ENCODE data around the gene PPP2R2C. TPM values are rescaled to one million over a fixed set of nuclear protein-coding genes. Genes with fewer than 3 reads are reported as not detected.

Gene PPP2R2C
- total and polyA plus RNA-seq, 10 of the 15 experiments (the other 5 are each of a cell fraction or from before 2014, with no cell fraction given): 0.13 to 0.15 TPM; not detected in 8

DNA sequence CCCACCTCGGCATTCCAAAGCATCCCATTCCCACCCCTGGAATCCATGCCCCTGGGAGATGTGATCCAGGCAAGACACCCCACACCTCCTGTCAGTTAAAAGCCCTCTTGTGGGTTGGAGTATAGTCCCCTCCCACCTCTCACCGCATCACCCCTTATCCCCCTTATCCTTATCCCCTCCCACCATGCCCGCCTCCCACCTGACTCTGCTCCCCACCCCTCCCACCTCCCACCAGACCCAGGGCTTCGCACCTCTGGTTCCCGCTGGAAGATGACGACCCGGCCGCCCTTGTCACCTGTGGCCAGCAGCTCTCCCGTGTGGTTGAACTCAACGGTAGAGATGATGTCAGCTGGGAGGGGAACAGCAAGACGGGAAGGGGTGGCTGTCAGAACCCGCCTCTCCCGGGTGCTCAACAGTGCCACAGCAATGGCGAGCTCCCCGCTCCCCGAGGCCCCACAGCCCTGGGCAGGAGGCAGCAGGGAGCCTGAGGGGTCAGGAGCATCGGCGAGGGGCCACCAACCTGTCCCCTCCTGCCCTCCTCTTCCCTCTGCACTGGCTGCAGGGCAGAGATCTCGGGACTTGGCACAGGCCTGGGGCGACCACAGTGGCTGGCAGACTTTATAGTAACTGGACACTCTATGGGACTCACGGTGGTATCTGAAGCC lies 91.5 kb downstream of the PPP2R2C start:
- in situ Hi-C loops (cut with MboI): no loop called here
- Histone ChIP-seq H3K9ac (ENCODE audit: control insufficient read depth, insufficient read depth, low read length) (no peak overlapping the region), H3K9me3 (replicated peaks; ENCODE audit: control insufficient read depth, insufficient read depth, low read length) (no peaks in the 10 kb centered on the region), H4K20me1 (ENCODE audit: control insufficient read depth, insufficient read depth) (0 out of 2 replicates have a peak, but pooled peaks cover 3% of the 10 kb centered on the region), H3K4me3 (no peak overlapping the region), H3K79me2 (ENCODE audit: control insufficient read depth, insufficient read depth, low read length) (no peaks in the 10 kb centered on the region), H3K27ac (ENCODE audit: control insufficient read depth, insufficient read depth) (no peak overlapping the region), H3K36me3 (ENCODE audit: control insufficient read depth in 2 of 2, insufficient read depth in 2 of 2, low read length in 1 of 2) (no peaks in the 10 kb centered on the region), H3K27me3 (replicated peaks in 1 of 2; ENCODE audit: control insufficient read depth in 2 of 2, insufficient read depth in 2 of 2, low read length in 1 of 2) (peaks cover 0 to 1% of the 10 kb centered on the region in 2 experiments; a peak in 3 of 4 replicates), H2AFZ (ENCODE audit: control insufficient read depth, low read depth, low read length) (no peak overlapping the region), H3K4me2 (ENCODE audit: control insufficient read depth, insufficient read depth) (no peak overlapping the region), H3K4me1 (ENCODE audit: control insufficient read depth, insufficient read depth, low read length) (no peaks in the 10 kb centered on the region)
- intact Hi-C loops (cut with micrococcal nuclease; ENCODE audit: unreplicated experiment): no loop called here
- DNase-seq (ENCODE audit: low read depth, low spot score) (no peak), FAIRE-seq (no peak), ATAC-seq (no peak)
- 26% methylated on average over 21 of the region's 21 CpGs for WGBS (ENCODE audit: insufficient coverage, insufficient replicate concordance, low lambda C conversion rate, missing lambda C conversion rate)
- ChIA-PET CTCF (no interaction called here), RAD21 (ENCODE audit: unreplicated experiment) (no interaction called here), SMC1A (ENCODE audit: uncharacterized antibody, unreplicated experiment) (no interaction called here), POLR2A (no interaction called here)
- BruUV-seq (replicated peaks): no TSS peak
- TF ChIP-seq, protein P1, sequence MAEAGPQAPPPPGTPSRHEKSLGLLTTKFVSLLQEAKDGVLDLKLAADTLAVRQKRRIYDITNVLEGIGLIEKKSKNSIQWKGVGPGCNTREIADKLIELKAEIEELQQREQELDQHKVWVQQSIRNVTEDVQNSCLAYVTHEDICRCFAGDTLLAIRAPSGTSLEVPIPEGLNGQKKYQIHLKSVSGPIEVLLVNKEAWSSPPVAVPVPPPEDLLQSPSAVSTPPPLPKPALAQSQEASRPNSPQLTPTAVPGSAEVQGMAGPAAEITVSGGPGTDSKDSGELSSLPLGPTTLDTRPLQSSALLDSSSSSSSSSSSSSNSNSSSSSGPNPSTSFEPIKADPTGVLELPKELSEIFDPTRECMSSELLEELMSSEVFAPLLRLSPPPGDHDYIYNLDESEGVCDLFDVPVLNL (IDR thresholded peaks at IDR 0.05; ENCODE audit: low read depth, low read length): no peak
- TF ChIP-seq, protein P2, sequence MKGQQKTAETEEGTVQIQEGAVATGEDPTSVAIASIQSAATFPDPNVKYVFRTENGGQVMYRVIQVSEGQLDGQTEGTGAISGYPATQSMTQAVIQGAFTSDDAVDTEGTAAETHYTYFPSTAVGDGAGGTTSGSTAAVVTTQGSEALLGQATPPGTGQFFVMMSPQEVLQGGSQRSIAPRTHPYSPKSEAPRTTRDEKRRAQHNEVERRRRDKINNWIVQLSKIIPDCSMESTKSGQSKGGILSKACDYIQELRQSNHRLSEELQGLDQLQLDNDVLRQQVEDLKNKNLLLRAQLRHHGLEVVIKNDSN (IDR thresholded peaks at IDR 0.05; ENCODE audit: borderline replicate concordance, extremely low read length, insufficient read depth, low read depth, low read length): no peak
- no peak for TF ChIP-seq SRF (IDR thresholded peaks at IDR 0.05; ENCODE audit: low read depth in 2 of 2, low read length in 2 of 2)
- no peak for TF ChIP-seq SUZ12 (IDR thresholded peaks at IDR 0.05; ENCODE audit: unreplicated experiment)
- TF ChIP-seq IKZF2 (IDR thresholded peaks at IDR 0.05): no peak
- TF ChIP-seq, protein P3, sequence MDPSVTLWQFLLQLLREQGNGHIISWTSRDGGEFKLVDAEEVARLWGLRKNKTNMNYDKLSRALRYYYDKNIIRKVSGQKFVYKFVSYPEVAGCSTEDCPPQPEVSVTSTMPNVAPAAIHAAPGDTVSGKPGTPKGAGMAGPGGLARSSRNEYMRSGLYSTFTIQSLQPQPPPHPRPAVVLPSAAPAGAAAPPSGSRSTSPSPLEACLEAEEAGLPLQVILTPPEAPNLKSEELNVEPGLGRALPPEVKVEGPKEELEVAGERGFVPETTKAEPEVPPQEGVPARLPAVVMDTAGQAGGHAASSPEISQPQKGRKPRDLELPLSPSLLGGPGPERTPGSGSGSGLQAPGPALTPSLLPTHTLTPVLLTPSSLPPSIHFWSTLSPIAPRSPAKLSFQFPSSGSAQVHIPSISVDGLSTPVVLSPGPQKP (IDR thresholded peaks at IDR 0.05; ENCODE audit: low read depth, low read length): no peak
- TF ChIP-seq LARP7 (IDR thresholded peaks at IDR 0.05): no peak
- TF ChIP-seq YY1 (IDR thresholded peaks at IDR 0.05; ENCODE audit: low read depth, low read length): no peak
- TF ChIP-seq DPF2 (IDR thresholded peaks at IDR 0.05): no peak
- TF ChIP-seq RAD51 (IDR thresholded peaks at IDR 0.05): no peak
- TF ChIP-seq, protein P4, sequence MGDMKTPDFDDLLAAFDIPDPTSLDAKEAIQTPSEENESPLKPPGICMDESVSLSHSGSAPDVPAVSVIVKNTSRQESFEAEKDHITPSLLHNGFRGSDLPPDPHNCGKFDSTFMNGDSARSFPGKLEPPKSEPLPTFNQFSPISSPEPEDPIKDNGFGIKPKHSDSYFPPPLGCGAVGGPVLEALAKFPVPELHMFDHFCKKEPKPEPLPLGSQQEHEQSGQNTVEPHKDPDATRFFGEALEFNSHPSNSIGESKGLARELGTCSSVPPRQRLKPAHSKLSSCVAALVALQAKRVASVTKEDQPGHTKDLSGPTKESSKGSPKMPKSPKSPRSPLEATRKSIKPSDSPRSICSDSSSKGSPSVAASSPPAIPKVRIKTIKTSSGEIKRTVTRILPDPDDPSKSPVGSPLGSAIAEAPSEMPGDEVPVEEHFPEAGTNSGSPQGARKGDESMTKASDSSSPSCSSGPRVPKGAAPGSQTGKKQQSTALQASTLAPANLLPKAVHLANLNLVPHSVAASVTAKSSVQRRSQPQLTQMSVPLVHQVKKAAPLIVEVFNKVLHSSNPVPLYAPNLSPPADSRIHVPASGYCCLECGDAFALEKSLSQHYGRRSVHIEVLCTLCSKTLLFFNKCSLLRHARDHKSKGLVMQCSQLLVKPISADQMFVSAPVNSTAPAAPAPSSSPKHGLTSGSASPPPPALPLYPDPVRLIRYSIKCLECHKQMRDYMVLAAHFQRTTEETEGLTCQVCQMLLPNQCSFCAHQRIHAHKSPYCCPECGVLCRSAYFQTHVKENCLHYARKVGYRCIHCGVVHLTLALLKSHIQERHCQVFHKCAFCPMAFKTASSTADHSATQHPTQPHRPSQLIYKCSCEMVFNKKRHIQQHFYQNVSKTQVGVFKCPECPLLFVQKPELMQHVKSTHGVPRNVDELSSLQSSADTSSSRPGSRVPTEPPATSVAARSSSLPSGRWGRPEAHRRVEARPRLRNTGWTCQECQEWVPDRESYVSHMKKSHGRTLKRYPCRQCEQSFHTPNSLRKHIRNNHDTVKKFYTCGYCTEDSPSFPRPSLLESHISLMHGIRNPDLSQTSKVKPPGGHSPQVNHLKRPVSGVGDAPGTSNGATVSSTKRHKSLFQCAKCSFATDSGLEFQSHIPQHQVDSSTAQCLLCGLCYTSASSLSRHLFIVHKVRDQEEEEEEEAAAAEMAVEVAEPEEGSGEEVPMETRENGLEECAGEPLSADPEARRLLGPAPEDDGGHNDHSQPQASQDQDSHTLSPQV (IDR thresholded peaks at IDR 0.05): no peak
- no peak for TF ChIP-seq FOS (IDR thresholded peaks at IDR 0.05; ENCODE audit: borderline replicate concordance, extremely low read depth, insufficient read length)
- no peak for TF ChIP-seq CREB1 (IDR thresholded peaks at IDR 0.05; ENCODE audit: low read depth)

All from GM12878 (cell line).